Peyer's patch (tissue), 4 donors: ENCODE data around the gene TM9SF1. TPM values are rescaled to one million over a fixed set of nuclear protein-coding genes. Genes with fewer than 3 reads are reported as not detected.

Source experiments
- DNase-seq, 3 donors: peaks; one replicate each; pipeline ENCODE4 v3.0.0-alpha.2; 2017 to 2019
- H3K27ac ChIP-seq, 4 donors: fragments of 200-600 bp; sonication (generic); one replicate each; pipeline ENCODE4 v1.5.1; 2016 to 2019
- H3K27me3 ChIP-seq, 2 donors: fragments of 200-600 bp; sonication (generic); one replicate each; pipeline ENCODE4 v1.5.1; 2019
- H3K36me3 ChIP-seq, 3 donors: fragments of 200-600 bp; sonication (generic); one replicate each; pipeline ENCODE4 v1.5.1; 2016 to 2019
- H3K4me1 ChIP-seq, 4 donors: fragments of 200-600 bp; sonication (generic); one replicate each; pipeline ENCODE4 v1.5.1; 2016 to 2019
- H3K4me3 ChIP-seq, 4 donors: fragments of 200-600 bp; sonication (generic); 1 replicate in 3 of 4; 2 replicates in 1 of 4; pipeline ENCODE4 v1.5.1; 2016 to 2019; ENCODE audit warnings: mild to moderate bottlenecking in 1 of 4
- H3K9me3 ChIP-seq, 4 donors: fragments of 200-600 bp; sonication (generic); one replicate each; pipeline ENCODE4 v1.5.1; 2016 to 2019; ENCODE audit warnings: mild to moderate bottlenecking in 1 of 4
- POLR2A ChIP-seq, 2 donors: fragments of 450-650 bp; IDR thresholded peaks; one replicate each; pipeline ENCODE4 v1.5.1; 2017; ENCODE audit warnings: antibody characterized with exemption in 2 of 2, mild to moderate bottlenecking in 2 of 2, moderate library complexity in 2 of 2
- total RNA-seq, 4 donors: library from RNA; depleted of rRNA; stranded (reverse); fragments of >200 nt; gene quantifications; one replicate each; pipeline ENCODE4 v1.1.0, GENCODE V29; 2016
- TF ChIP-seq, protein P1 (sequence below), 6 experiments: fragments of 450-650 bp in 4 of 6; fragments of 200-600 bp in 2 of 6; sonication (generic) in 1 of 6; IDR thresholded peaks; one replicate each; pipeline ENCODE4 v1.5.1; 2017 to 2019; ENCODE audit warnings: antibody characterized with exemption in 6 of 6, mild to moderate bottlenecking in 3 of 6, moderate library complexity in 1 of 6

Gene TM9SF1
- total RNA-seq, 4 donors from 2014 or later, result 22.3 to 80.7 (median 49.8) TPM

DNA sequence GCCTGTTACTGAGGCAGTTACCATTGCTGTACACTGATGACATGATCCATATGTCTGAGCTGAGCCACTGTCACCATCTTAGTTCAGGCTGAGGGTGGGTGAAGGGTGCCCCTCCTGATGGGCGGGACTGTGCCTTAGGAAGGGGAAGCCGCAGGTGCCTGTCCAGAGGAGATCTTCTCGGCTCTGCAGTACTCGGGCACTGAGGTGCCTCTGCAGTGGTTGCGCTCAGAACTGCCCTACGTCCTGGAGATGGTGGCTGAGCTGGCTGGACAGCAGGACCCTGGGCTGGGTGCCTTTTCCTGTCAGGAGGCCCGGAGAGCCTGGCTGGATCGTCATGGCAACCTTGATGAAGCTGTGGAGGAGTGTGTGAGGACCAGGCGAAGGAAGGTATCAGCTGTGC lies 44.2 kb downstream of the TM9SF1 start:
- Histone ChIP-seq H3K27me3 (no peaks in the 10 kb centered on the region), H3K4me1 (peaks cover 0 to 14% (median 8%) of the 10 kb centered on the region in 4 donors), H3K9me3 (no peaks in the 10 kb centered on the region), H3K36me3 (peaks cover 1 to 73% (median 2%) of the 10 kb centered on the region in 3 donors), H3K27ac (no peak overlapping the region), H3K4me3 (no peak overlapping the region)
- TF ChIP-seq, protein P1, sequence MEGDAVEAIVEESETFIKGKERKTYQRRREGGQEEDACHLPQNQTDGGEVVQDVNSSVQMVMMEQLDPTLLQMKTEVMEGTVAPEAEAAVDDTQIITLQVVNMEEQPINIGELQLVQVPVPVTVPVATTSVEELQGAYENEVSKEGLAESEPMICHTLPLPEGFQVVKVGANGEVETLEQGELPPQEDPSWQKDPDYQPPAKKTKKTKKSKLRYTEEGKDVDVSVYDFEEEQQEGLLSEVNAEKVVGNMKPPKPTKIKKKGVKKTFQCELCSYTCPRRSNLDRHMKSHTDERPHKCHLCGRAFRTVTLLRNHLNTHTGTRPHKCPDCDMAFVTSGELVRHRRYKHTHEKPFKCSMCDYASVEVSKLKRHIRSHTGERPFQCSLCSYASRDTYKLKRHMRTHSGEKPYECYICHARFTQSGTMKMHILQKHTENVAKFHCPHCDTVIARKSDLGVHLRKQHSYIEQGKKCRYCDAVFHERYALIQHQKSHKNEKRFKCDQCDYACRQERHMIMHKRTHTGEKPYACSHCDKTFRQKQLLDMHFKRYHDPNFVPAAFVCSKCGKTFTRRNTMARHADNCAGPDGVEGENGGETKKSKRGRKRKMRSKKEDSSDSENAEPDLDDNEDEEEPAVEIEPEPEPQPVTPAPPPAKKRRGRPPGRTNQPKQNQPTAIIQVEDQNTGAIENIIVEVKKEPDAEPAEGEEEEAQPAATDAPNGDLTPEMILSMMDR (IDR thresholded peaks at IDR 0.05), result no peak
- no peak for TF ChIP-seq POLR2A (IDR thresholded peaks at IDR 0.05)
- DNase-seq, result no peak

DNA sequence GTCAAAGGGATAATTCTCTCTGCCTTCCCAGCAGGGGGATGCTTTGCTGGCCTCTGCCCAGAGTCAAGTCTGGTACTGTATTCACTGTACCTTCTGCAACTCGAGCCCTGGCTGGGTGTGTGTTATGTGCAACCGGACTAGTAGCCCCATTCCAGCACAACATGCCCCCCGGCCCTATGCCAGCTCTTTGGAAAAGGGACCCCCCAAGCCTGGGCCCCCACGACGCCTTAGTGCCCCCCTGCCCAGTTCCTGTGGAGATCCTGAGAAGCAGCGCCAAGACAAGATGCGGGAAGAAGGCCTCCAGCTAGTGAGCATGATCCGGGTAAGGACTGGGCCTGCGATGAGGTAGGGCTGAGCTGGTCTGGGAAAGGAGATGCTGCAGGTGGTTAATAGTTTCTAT lies 44.7 kb downstream of the TM9SF1 start:
- H3K4me3 ChIP-seq, result no peak overlapping the region
- no peak for TF ChIP-seq POLR2A (IDR thresholded peaks at IDR 0.05)
- TF ChIP-seq, protein P1 (IDR thresholded peaks at IDR 0.05), result no peak
- DNase-seq, result no peak
- no peaks in the 10 kb centered on the region for H3K27me3 ChIP-seq
- H3K4me1 ChIP-seq, result peaks cover 0 to 18% (median 10%) of the 10 kb centered on the region in 4 donors
- no peak overlapping the region for H3K27ac ChIP-seq
- no peaks in the 10 kb centered on the region for H3K9me3 ChIP-seq
- H3K36me3 ChIP-seq, result peaks cover 0 to 68% (median 2%) of the 10 kb centered on the region in 3 donors

DNA sequence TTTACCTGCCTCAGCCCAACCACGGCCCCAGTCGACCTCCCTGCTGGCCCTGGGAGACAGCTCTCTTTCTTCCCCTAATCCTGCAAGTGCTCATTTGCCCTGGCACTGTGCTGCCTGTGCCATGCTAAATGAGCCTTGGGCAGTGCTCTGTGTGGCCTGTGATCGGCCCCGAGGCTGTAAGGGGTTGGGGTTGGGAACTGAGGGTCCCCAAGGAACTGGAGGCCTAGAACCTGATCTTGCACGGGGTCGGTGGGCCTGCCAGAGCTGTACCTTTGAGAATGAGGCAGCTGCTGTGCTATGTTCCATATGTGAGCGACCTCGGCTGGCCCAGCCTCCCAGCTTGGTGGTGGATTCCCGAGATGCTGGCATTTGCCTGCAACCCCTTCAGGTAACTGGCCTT lies 45.2 kb downstream of the TM9SF1 start:
- Histone ChIP-seq H3K4me3 (no peak overlapping the region), H3K9me3 (no peaks in the 10 kb centered on the region), H3K27me3 (no peaks in the 10 kb centered on the region), H3K27ac (no peak overlapping the region), H3K4me1 (peaks cover 0 to 23% (median 13%) of the 10 kb centered on the region in 4 donors), H3K36me3 (peaks cover 0 to 63% (median 2%) of the 10 kb centered on the region in 3 donors)
- DNase-seq, result no peak
- TF ChIP-seq, protein P1 (IDR thresholded peaks at IDR 0.05), result no peak
- no peak for TF ChIP-seq POLR2A (IDR thresholded peaks at IDR 0.05)

DNA sequence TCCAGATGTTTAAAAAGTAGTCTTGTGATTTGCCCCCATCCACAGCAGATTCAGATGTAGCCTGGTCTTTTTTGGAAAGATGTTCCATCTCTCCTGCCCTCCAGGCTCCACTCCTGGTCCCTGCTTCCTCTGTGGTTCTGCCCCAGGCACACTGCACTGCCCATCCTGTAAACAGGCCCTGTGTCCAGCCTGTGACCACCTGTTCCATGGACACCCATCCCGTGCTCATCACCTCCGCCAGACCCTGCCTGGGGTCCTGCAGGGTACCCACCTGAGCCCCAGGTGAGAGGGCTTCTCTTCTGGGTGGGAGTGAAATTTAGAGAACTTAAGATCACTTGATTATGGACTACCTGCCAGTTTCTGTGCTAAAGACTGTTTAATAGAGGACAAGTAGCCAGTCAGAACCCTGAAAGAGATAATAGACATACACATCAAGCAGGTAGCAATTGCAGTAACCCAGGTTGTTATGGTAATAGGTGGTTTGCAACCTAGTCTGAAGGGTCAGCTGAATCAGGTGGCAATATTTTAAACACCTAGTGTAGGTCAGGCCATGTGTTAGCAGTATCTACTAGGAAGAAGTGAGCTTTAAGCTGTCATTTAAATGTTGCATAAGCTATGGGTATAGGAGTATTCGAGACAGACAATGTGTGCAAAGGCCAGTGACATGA lies 45.8 kb downstream of the TM9SF1 start:
- no peak overlapping the region for H3K4me3 ChIP-seq
- H3K9me3 ChIP-seq, result no peaks in the 10 kb centered on the region
- H3K36me3 ChIP-seq, result peaks cover 0 to 57% (median 2%) of the 10 kb centered on the region in 3 donors
- H3K4me1 ChIP-seq, result peaks cover 0 to 27% (median 13%) of the 10 kb centered on the region in 4 donors
- no peak overlapping the region for H3K27ac ChIP-seq
- TF ChIP-seq POLR2A (IDR thresholded peaks at IDR 0.05), result no peak
- TF ChIP-seq, protein P1 (IDR thresholded peaks at IDR 0.05), result no peak
- no peaks in the 10 kb centered on the region for H3K27me3 ChIP-seq
- no peak for DNase-seq

DNA sequence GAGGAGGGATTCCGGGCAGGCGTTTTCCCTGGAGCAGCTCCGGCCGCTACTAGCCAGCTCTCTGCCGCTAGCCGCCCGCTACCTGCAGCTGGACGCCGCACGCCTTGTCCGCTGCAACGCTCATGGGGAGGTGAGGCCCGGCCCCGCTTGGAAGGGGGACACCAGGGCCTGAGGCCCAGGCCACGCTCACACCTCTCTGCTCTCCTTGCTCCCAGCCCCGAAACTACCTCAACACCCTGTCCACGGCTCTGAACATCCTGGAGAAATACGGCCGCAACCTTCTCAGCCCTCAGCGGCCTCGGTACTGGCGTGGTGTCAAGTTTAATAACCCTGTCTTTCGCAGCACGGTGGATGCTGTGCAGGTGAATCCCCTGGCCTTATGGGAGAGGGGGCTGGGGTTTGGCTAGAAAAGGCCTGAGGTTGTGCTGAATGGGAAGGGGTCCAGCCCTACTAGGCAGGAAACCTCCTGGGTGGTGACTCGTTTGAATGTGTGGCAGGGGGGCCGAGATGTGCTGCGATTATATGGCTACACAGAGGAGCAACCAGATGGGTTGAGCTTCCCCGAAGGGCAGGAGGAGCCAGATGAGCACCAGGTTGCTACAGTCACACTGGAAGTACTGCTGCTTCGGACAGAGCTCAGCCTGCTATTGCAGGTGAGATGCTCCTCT lies 47.3 kb downstream of the TM9SF1 start:
- DNase-seq, result no peak
- H3K9me3 ChIP-seq, result no peaks in the 10 kb centered on the region
- H3K27me3 ChIP-seq, result no peaks in the 10 kb centered on the region
- peaks cover 0 to 43% (median 2%) of the 10 kb centered on the region in 3 donors for H3K36me3 ChIP-seq
- peak overlapping the region; percentile 80 to 96 (median 94) for H3K27ac ChIP-seq
- TF ChIP-seq, protein P1 (IDR thresholded peaks at IDR 0.05), result no peak
- TF ChIP-seq POLR2A (IDR thresholded peaks at IDR 0.05), result no peak
- peaks cover 0 to 38% (median 13%) of the 10 kb centered on the region in 4 donors for H3K4me1 ChIP-seq
- H3K4me3 ChIP-seq, result peak overlapping the region; percentile 73 to 96 (median 78)
